ENCODE measurements around the gene NDUFAB1.
"Not testable (repeated sequence)": the region's sequence is repeated elsewhere in the genome, so short reads cannot be mapped to it uniquely, and the experiment has no call there.

The NDUFAB1 gene

DNA sequence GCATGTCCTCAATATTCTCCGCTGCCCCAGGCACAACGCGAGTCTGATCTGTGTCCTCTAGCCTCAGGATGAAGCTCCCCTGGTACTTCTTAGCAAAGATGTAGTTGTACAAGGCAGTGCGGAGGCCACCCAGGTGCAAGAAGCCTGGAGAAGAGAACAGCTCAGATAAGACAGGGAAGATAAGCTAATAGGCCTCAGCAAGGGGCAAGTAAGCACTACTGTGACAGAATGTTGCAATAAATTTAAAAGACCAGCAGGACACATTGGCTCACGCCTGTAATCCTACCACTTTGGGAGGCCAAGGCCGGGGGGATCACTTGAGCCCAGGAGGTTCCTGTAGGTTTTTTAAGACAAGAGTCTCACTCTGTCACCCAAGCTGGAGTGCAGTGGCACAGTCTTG lies 44.0 kb downstream of the NDUFAB1 start:
- Mint-ChIP-seq H3K4me1 (ENCODE audit: low read depth) (peaks cover 10% of the 10 kb centered on the region), H3K9me3 (no peaks in the 10 kb centered on the region), H3K4me3 (no peak overlapping the region), H3K36me3 (ENCODE audit: low read depth) (peaks cover 14% of the 10 kb centered on the region), H3K27me3 (ENCODE audit: low read depth) (no peaks in the 10 kb centered on the region), H3K27ac (no peak overlapping the region)

DNA sequence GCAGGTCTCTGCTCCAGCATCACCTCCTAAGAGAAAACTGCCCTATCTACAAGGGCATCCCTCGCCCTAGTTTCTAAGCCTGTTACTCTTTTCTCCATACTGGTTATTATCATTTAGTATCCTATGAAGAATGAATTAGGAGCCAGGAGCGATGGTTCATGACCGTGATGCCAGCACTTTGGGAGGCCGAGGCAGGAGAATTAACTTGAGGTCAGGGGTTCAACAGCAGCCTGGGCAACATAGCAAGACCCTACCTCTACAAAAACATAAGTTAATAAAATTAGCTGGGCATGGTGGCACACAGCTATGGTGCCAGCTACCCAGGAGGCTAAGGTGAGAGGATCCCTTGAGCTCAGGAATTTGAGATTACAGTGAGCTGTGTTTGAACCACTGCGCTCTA lies 46.2 kb downstream of the NDUFAB1 start:
- H3K36me3 Mint-ChIP-seq (ENCODE audit: low read depth) = peaks cover 18% of the 10 kb centered on the region
- no peaks in the 10 kb centered on the region for H3K27me3 Mint-ChIP-seq (ENCODE audit: low read depth)
- H3K27ac Mint-ChIP-seq = no peak overlapping the region
- H3K4me1 Mint-ChIP-seq (ENCODE audit: low read depth) = peaks cover 3% of the 10 kb centered on the region
- no peak overlapping the region for H3K4me3 Mint-ChIP-seq
- H3K9me3 Mint-ChIP-seq = no peaks in the 10 kb centered on the region

DNA sequence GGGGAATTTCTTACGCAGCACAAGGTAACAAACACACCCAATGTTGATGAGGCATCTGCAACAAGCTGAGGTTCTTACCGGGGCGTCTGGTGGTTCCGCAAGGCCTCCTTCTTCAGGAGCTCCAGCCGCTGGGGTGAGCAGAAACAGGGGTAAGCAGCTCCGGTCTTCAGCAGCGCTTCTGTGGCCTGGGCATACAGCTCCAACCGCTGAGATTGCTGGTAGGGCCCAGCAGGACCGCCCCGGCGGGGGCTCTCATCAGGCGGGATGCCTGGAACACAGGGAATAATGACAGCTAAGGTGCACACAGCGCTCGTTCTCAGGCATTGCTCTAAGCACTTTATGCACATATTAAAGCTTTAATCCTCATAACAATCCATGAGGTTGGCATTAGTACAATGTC lies 51.7 kb downstream of the NDUFAB1 start:
- H3K27me3 Mint-ChIP-seq (ENCODE audit: low read depth) = no peaks in the 10 kb centered on the region

DNA sequence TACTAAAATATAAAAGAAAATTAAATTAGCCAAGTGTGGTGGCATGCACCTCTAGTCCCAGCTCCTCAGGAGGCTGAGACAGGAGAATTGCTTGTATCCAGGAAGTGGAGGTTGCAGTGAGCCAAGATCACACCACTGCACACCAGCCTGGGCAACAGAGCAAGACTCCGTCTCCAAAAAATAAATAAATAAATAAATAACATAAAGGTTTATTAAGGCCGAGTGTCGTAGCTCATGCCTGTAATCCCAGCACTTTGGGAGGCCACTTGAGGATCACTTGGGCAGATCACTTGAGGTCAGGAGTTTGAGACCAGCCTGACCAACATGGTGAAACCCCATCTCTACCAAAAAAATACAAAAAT lies 55.3 kb downstream of the NDUFAB1 start:
- H3K27ac Mint-ChIP-seq; H3K4me1 Mint-ChIP-seq (ENCODE audit: low read depth); H3K27me3 Mint-ChIP-seq (ENCODE audit: low read depth); H3K4me3 Mint-ChIP-seq; H3K36me3 Mint-ChIP-seq (ENCODE audit: low read depth); H3K9me3 Mint-ChIP-seq: not testable (repeated sequence)

More for the DNA sequence above, 51.7 kb downstream of the NDUFAB1 start:
- Mint-ChIP-seq H3K4me3 (no peak overlapping the region), H3K9me3 (no peaks in the 10 kb centered on the region), H3K36me3 (ENCODE audit: low read depth) (peaks cover 11% of the 10 kb centered on the region), H3K27ac (no peak overlapping the region), H3K4me1 (ENCODE audit: low read depth) (peaks cover 1% of the 10 kb centered on the region)

DNA sequence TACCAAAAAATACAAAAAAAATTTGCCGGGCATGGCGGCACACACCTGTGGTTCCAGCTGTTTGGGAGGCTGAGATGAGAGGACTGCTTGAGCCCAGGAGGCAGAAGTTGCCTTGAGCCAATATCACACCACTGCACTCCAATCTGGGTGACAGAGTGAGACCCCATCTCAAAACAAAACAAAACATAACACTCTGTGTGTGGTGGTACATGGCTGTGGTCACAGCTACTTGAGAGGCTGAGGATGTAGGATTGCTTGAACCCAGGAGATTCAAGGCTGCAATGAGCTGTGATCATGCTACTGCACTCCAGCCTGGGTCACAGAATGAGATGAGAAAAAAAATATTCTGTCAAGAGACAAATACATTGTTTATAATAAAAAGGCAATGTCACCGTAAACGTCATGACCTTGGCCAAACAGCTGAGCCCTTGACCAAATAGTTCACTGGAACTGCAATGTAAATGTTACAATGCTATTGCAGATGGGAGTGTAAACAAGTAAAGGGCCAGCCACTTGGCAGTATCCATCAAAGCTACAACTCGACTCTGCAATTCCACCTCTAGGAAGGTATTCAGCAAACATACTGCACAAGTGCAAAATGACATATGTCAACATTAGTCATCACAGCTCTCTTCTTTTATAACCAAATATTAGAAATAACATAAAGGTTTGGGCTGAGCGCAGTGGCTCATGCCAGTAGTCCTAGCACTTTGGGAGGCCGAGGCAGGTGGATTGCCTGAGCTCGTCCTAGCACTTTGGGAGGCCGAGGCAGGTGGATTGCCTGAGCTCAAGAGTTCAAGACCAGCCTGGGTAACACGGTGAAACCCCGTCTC lies 55.9 kb downstream of the NDUFAB1 start:
- no peak overlapping the region for H3K4me3 Mint-ChIP-seq
- peaks cover 3% of the 10 kb centered on the region for H3K36me3 Mint-ChIP-seq (ENCODE audit: low read depth)
- no peaks in the 10 kb centered on the region for H3K9me3 Mint-ChIP-seq
- H3K4me1 Mint-ChIP-seq (ENCODE audit: low read depth) = no peaks in the 10 kb centered on the region
- no peaks in the 10 kb centered on the region for H3K27me3 Mint-ChIP-seq (ENCODE audit: low read depth)
- no peak overlapping the region for H3K27ac Mint-ChIP-seq

DNA sequence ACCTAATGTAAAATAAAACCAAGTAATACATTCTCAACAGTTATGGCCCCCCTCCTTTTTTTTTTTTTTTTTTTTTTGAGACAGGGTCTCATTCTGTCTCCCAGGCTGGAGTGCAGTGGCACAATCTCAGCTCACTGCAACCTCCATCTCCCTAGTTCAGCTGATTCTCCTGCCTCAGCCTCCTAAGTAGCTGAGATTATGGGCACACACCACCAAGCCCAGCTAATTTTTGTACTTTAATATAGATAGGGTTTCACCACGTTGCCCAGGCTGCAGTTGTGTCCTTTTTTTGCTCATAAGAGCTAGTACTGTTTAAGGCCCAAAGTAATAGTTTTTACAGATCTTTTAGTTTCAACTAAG lies 57.2 kb downstream of the NDUFAB1 start:
- Mint-ChIP-seq H3K9me3 (no peaks in the 10 kb centered on the region), H3K27me3 (ENCODE audit: low read depth) (no peaks in the 10 kb centered on the region), H3K36me3 (ENCODE audit: low read depth) (peaks cover 7% of the 10 kb centered on the region), H3K4me1 (ENCODE audit: low read depth) (no peaks in the 10 kb centered on the region), H3K27ac (no peak overlapping the region), H3K4me3 (no peak overlapping the region)

DNA sequence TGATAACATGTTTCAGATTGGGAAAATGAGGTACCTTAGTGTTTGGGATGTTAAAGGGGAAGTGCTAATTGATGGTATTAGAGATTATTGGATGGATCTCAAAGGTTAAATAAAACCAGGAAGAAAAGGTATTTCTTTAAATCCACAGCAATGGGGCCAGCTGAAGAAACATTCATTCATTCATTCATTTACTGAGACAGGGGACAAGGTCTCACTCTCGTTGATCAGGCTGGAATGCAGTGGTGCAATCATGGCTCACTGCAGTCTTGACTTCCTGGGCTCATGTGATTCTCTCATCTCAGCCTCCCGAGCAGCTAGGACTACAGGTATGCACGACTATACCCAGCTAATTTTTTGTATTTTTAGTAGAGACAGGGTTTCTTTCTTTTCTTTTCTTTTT lies 58.7 kb downstream of the NDUFAB1 start:
- H3K27ac Mint-ChIP-seq = no peak overlapping the region
- peaks cover 7% of the 10 kb centered on the region for H3K36me3 Mint-ChIP-seq (ENCODE audit: low read depth)

DNA sequence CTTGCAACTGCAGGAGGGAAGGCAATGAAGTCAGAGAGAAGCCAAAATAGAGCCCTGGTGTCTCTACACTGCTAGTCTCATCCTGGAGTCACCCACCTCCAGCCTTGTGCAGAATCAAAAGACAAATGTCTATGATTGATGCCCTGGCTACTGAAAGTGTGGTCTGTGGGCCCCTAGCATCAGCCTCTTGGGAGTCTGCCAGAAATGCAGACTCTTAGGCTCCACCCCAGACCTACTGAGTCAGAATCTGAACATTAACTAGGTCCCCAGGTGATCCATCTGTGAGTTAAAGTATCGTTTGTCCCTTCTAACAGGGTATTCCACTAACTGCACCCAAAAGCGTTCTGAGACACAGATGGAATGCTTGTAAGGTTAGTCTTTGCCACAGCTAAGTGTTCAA lies 60.2 kb downstream of the NDUFAB1 start:
- H3K9me3 Mint-ChIP-seq = no peaks in the 10 kb centered on the region
- H3K27ac Mint-ChIP-seq = no peak overlapping the region
- H3K4me1 Mint-ChIP-seq (ENCODE audit: low read depth) = no peaks in the 10 kb centered on the region
- no peak overlapping the region for H3K4me3 Mint-ChIP-seq
- peaks cover 4% of the 10 kb centered on the region for H3K36me3 Mint-ChIP-seq (ENCODE audit: low read depth)
- no peaks in the 10 kb centered on the region for H3K27me3 Mint-ChIP-seq (ENCODE audit: low read depth)

More for the DNA sequence above, 58.7 kb downstream of the NDUFAB1 start:
- Mint-ChIP-seq H3K4me1 (ENCODE audit: low read depth) (no peaks in the 10 kb centered on the region), H3K27me3 (ENCODE audit: low read depth) (no peaks in the 10 kb centered on the region), H3K9me3 (no peaks in the 10 kb centered on the region), H3K4me3 (no peak overlapping the region)

DNA sequence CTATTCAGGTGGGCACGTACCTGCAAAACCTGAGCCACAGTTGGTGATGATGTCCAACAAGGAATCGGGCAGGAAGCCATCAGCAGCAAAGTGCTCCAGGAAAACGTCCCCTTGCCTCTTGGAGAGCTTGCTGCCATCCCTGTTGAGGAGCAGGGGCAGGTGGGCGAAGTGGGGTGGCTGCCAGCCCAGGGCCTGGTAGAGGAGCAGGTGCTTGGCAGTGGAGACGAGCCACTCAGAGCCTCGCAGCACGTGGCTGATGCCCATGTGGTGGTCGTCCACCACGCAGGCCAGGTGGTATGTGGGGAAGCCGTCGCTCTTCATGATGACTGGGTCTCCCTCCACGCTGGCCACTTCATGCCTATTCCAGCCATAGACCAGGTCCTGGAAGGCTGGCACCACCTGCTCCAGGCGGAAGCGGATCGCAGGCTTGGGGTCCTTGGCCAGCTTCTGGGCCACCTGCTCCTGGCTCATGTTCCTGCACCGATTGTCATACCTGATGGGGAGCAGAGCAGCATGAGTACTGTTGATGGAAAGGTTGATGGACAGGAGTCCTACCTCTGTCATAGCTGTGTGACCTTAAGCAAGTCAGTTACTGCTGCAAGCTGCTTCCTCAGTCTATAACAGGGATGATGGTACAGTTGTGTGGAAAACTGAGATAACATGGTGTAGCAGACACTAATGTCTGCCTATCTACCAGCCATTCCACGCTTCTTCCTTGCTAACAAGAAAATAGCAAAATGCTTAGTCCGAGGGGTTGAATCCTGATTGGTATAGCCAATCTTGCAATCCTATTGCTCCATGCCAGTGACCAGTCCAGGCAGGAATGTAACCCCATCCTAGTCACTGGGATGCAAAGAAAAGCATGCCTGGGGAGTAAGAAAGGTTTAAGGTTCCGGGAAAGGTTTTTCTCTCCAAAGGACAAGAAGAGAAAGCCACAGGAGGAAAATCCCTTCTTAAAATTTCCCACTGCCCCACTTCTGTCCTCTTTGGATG lies 61.0 kb downstream of the NDUFAB1 start:
- Mint-ChIP-seq H3K9me3 (no peaks in the 10 kb centered on the region), H3K27ac (no peak overlapping the region), H3K4me1 (ENCODE audit: low read depth) (no peaks in the 10 kb centered on the region), H3K4me3 (no peak overlapping the region), H3K36me3 (ENCODE audit: low read depth) (peaks cover 4% of the 10 kb centered on the region), H3K27me3 (ENCODE audit: low read depth) (no peaks in the 10 kb centered on the region)

DNA sequence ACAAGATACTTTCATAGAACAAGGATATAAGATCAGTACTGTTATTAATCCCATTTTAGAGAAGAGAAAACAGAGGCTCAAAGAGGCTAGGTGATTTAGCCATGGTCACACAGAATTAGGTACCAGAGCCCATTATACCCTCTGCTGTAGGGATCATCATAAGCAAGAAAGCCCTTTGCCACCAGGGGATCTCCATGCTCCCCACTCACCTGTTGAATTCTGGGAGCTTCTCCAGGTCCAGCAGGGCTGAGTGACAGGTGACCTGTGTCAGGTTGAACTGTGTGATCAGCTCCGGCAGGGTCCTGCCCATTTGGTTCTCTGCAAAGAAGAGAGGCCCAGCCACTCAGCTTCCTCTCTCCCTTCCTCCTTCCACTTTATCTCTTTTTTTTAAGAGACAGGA lies 63.7 kb downstream of the NDUFAB1 start:
- no peak overlapping the region for H3K4me3 Mint-ChIP-seq
- H3K27me3 Mint-ChIP-seq (ENCODE audit: low read depth) = no peaks in the 10 kb centered on the region
- no peaks in the 10 kb centered on the region for H3K9me3 Mint-ChIP-seq
- H3K36me3 Mint-ChIP-seq (ENCODE audit: low read depth) = peaks cover 4% of the 10 kb centered on the region
- no peaks in the 10 kb centered on the region for H3K4me1 Mint-ChIP-seq (ENCODE audit: low read depth)
- no peak overlapping the region for H3K27ac Mint-ChIP-seq

Measured in T-helper 1 cell treated with Interleukin-12 subunit alpha and Interleukin-12 subunit beta and Interleukin-4 antibody, amounts not matched to agents 30 μg/mL and 1 μg/mL, for 36 hours (primary cell).